Activated T-helper 17 cell treated with anti-CD3 and anti-CD28 coated beads, Interleukin-2, amount 50 U/mL, for 72 hours (primary cell): ENCODE data around the gene MRPL36. TPM values are rescaled to one million over a fixed set of nuclear protein-coding genes. Genes with fewer than 3 reads are reported as not detected.
"Not testable (repeated sequence)": the region's sequence is repeated elsewhere in the genome, so short reads cannot be mapped to it uniquely, and the experiment has no call there.

ENCODE experiments used
- ATAC-seq: fragments of 150-1000 bp; cut with Tn5 transposase; replicated peaks from 2 replicates; pipeline ENCODE4 v1.10.0; 2021; ENCODE audit warnings: mild to moderate bottlenecking, moderate library complexity
- H3K27ac Mint-ChIP-seq: one replicate; pipeline ENCODE4 v1.8.0; 2022; ENCODE audit warnings: mixed read lengths
- H3K27me3 Mint-ChIP-seq: one replicate; pipeline ENCODE4 v1.8.0; 2022; ENCODE audit warnings: mixed read lengths
- H3K36me3 Mint-ChIP-seq: one replicate; pipeline ENCODE4 v1.8.0; 2022; ENCODE audit warnings: low read depth, mild to moderate bottlenecking, mixed read lengths
- H3K4me1 Mint-ChIP-seq: one replicate; pipeline ENCODE4 v1.8.0; 2022; ENCODE audit warnings: mixed read lengths
- H3K4me3 Mint-ChIP-seq: one replicate; pipeline ENCODE4 v1.8.0; 2022; ENCODE audit warnings: mild to moderate bottlenecking, mixed read lengths
- H3K9me3 Mint-ChIP-seq: one replicate; pipeline ENCODE4 v1.8.0; 2022; ENCODE audit warnings: mixed read lengths
- total RNA-seq, 2 donors: library from RNA; stranded (reverse); gene quantifications; one replicate each; pipeline ENCODE4 v1.2.3, GENCODE V29; 2022

The MRPL36 gene
- total RNA-seq = 10 to 100 TPM; 50.3 to 74.0 TPM

GRCh38 chr5:1799602-1800471, at the start of gene MRPL36:
TSS of gene MRPL36 (minus strand) at chr5:1799837. CDS start at chr5:1798935, 902 bp downstream.
- Mint-ChIP-seq H3K9me3 (no peaks in the 10 kb centered on the region), H3K27me3 (no peaks in the 10 kb centered on the region), H3K36me3 (peaks cover 60% of the 10 kb centered on the region), H3K4me3 (peak within 1 kb of the TSS; percentile 89), H3K4me1 (peaks cover 23% of the 10 kb centered on the region), H3K27ac (peak within 1 kb of the TSS; percentile 97)
- peak; percentile 82 for ATAC-seq

- Mint-ChIP-seq H3K27me3 (peaks cover 11% of the 10 kb centered on the region), H3K4me3 (no peak overlapping the region), H3K9me3 (no peaks in the 10 kb centered on the region), H3K36me3 (no peaks in the 10 kb centered on the region), H3K4me1 (no peaks in the 10 kb centered on the region), H3K27ac (no peak overlapping the region)
- ATAC-seq = no peak
Observed at GRCh38 chr5:1847611-1848010, 48.0 kb upstream of the MRPL36 start.

GRCh38 chr5:1847056-1847455, 47.4 kb upstream of the MRPL36 start:
- no peak for ATAC-seq
- H3K27ac Mint-ChIP-seq = no peak overlapping the region
- H3K4me3 Mint-ChIP-seq = no peak overlapping the region
- no peaks in the 10 kb centered on the region for H3K9me3 Mint-ChIP-seq
- peaks cover 11% of the 10 kb centered on the region for H3K27me3 Mint-ChIP-seq
- H3K36me3 Mint-ChIP-seq = no peaks in the 10 kb centered on the region
- H3K4me1 Mint-ChIP-seq = no peaks in the 10 kb centered on the region

GRCh38 chr5:1846583-1846982, 46.9 kb upstream of the MRPL36 start:
- no peak overlapping the region for H3K27ac Mint-ChIP-seq
- H3K9me3 Mint-ChIP-seq = no peaks in the 10 kb centered on the region
- peaks cover 11% of the 10 kb centered on the region for H3K27me3 Mint-ChIP-seq
- H3K4me1 Mint-ChIP-seq = no peaks in the 10 kb centered on the region
- ATAC-seq = no peak
- H3K36me3 Mint-ChIP-seq = no peaks in the 10 kb centered on the region
- H3K4me3 Mint-ChIP-seq = no peak overlapping the region

GRCh38 chr5:1845696-1846095, 46.1 kb upstream of the MRPL36 start:
- no peak for ATAC-seq
- H3K27me3 Mint-ChIP-seq = peaks cover 7% of the 10 kb centered on the region

GRCh38 chr5:1844708-1845436, 45.2 kb upstream of the MRPL36 start:
- H3K4me1 Mint-ChIP-seq = no peaks in the 10 kb centered on the region
- H3K9me3 Mint-ChIP-seq = no peaks in the 10 kb centered on the region
- no peaks in the 10 kb centered on the region for H3K36me3 Mint-ChIP-seq
- no peak for ATAC-seq
- H3K27ac Mint-ChIP-seq = no peak overlapping the region
- peaks cover 13% of the 10 kb centered on the region for H3K27me3 Mint-ChIP-seq
- H3K4me3 Mint-ChIP-seq = no peak overlapping the region

More at GRCh38 chr5:1845696-1846095, 46.1 kb upstream of the MRPL36 start:
- Mint-ChIP-seq H3K9me3 (no peaks in the 10 kb centered on the region), H3K4me3 (no peak overlapping the region), H3K36me3 (no peaks in the 10 kb centered on the region), H3K27ac (no peak overlapping the region), H3K4me1 (no peaks in the 10 kb centered on the region)

GRCh38 chr5:1843761-1844160, 44.1 kb upstream of the MRPL36 start:
- not testable (repeated sequence) for ATAC-seq, H3K9me3 Mint-ChIP-seq, H3K27ac Mint-ChIP-seq, H3K4me1 Mint-ChIP-seq, H3K4me3 Mint-ChIP-seq, H3K36me3 Mint-ChIP-seq
- peaks cover 18% of the 10 kb centered on the region for H3K27me3 Mint-ChIP-seq

GRCh38 chr5:1842004-1842819, 42.6 kb upstream of the MRPL36 start:
- Mint-ChIP-seq H3K9me3 (no peaks in the 10 kb centered on the region), H3K27ac (no peak overlapping the region), H3K36me3 (no peaks in the 10 kb centered on the region), H3K27me3 (peaks cover 17% of the 10 kb centered on the region), H3K4me1 (no peaks in the 10 kb centered on the region), H3K4me3 (no peak overlapping the region)
- ATAC-seq = no peak

GRCh38 chr5:1840741-1841521, 41.3 kb upstream of the MRPL36 start:
- ATAC-seq = no peak
- Mint-ChIP-seq H3K9me3 (no peaks in the 10 kb centered on the region), H3K4me3 (no peak overlapping the region), H3K4me1 (no peaks in the 10 kb centered on the region), H3K36me3 (no peaks in the 10 kb centered on the region), H3K27ac (no peak overlapping the region), H3K27me3 (peaks cover 20% of the 10 kb centered on the region)

GRCh38 chr5:1840071-1840547, 40.5 kb upstream of the MRPL36 start:
- Mint-ChIP-seq H3K36me3 (no peaks in the 10 kb centered on the region), H3K4me1 (no peaks in the 10 kb centered on the region), H3K27me3 (peaks cover 24% of the 10 kb centered on the region), H3K27ac (no peak overlapping the region), H3K4me3 (no peak overlapping the region), H3K9me3 (no peaks in the 10 kb centered on the region)
- no peak for ATAC-seq

- Mint-ChIP-seq H3K4me1 (no peaks in the 10 kb centered on the region), H3K9me3 (no peaks in the 10 kb centered on the region), H3K4me3 (no peak overlapping the region), H3K36me3 (no peaks in the 10 kb centered on the region), H3K27me3 (peaks cover 24% of the 10 kb centered on the region), H3K27ac (no peak overlapping the region)
- no peak for ATAC-seq
Observed at GRCh38 chr5:1838013-1838412, 38.4 kb upstream of the MRPL36 start.

- Mint-ChIP-seq H3K36me3 (no peaks in the 10 kb centered on the region), H3K9me3 (no peaks in the 10 kb centered on the region), H3K4me3 (no peak overlapping the region), H3K27ac (no peak overlapping the region), H3K4me1 (no peaks in the 10 kb centered on the region), H3K27me3 (peaks cover 24% of the 10 kb centered on the region)
- ATAC-seq = no peak
Observed at GRCh38 chr5:1836891-1837880, 37.5 kb upstream of the MRPL36 start.
